Measurements from ENCODE around the gene SLC25A4. TPM values are rescaled to one million over a fixed set of nuclear protein-coding genes. Genes with fewer than 3 reads are reported as not detected.
"Not testable (repeated sequence)": the region's sequence is repeated elsewhere in the genome, so short reads cannot be mapped to it uniquely, and the experiment has no call there.

SLC25A4 gene
- 10 to 100 TPM; 12.8 to 22.8 (median 15.0) TPM for polyA plus RNA-seq (ENCODE audit: insufficient read depth in 1 of 5, insufficient read length in 5 of 5, low replicate concordance in 1 of 5)
- long read RNA-seq, donor 1, full-length matches to known transcripts: 48 of 62 reads
- long read RNA-seq, donor 1, partial matches to known transcripts: 14 of 62 reads
- long read RNA-seq, donor 1, other reads (novel, unspliced or antisense): 0 of 62 reads
- long read RNA-seq, donor 2, full-length matches to known transcripts: 18 of 30 reads
- long read RNA-seq, donor 2, partial matches to known transcripts: 12 of 30 reads
- long read RNA-seq, donor 2, other reads (novel, unspliced or antisense): 0 of 30 reads
- long read RNA-seq, donor 3, full-length matches to known transcripts: 34 of 49 reads
- long read RNA-seq, donor 3, partial matches to known transcripts: 15 of 49 reads
- long read RNA-seq, donor 3, other reads (novel, unspliced or antisense): 0 of 49 reads
- long read RNA-seq, donor 4, full-length matches to known transcripts: 13 of 20 reads
- long read RNA-seq, donor 4, partial matches to known transcripts: 7 of 20 reads
- long read RNA-seq, donor 4, other reads (novel, unspliced or antisense): 0 of 20 reads
- long read RNA-seq, donor 5, full-length matches to known transcripts: 22 of 48 reads
- long read RNA-seq, donor 5, partial matches to known transcripts: 26 of 48 reads
- long read RNA-seq, donor 5, other reads (novel, unspliced or antisense): 0 of 48 reads
- long read RNA-seq, donor 6, full-length matches to known transcripts: 20 of 44 reads
- long read RNA-seq, donor 6, partial matches to known transcripts: 24 of 44 reads
- long read RNA-seq, donor 6, other reads (novel, unspliced or antisense): 0 of 44 reads
- long read RNA-seq, donor 7, full-length matches to known transcripts: 17 of 44 reads
- long read RNA-seq, donor 7, partial matches to known transcripts: 27 of 44 reads
- long read RNA-seq, donor 7, other reads (novel, unspliced or antisense): 0 of 44 reads
- long read RNA-seq, donor 8, full-length matches to known transcripts: 13 of 13 reads
- long read RNA-seq, donor 8, partial matches to known transcripts: 0 of 13 reads
- long read RNA-seq, donor 8, other reads (novel, unspliced or antisense): 0 of 13 reads

- peak; percentile 74 to 83 for DNase-seq
Observed at GRCh38 chr4:185142912-185143600, at the start of gene SLC25A4. Gene SLC25A4 (plus strand): TSS chr4:185143266. CDS start chr4:185143373, 107 bp downstream.

- no peak for DNase-seq
Observed at GRCh38 chr4:185093603-185094002, 49.5 kb upstream of the SLC25A4 start.

- DNase-seq: peak in 1 of 2 donors; percentile 37
Observed at GRCh38 chr4:185096032-185096653, 46.9 kb upstream of the SLC25A4 start.

- no peak for DNase-seq
Observed at GRCh38 chr4:185098474-185098873, 44.6 kb upstream of the SLC25A4 start.

GRCh38 chr4:185099024-185099682 is 43.9 kb upstream of the SLC25A4 start:
- no peak for DNase-seq

- DNase-seq: no peak
Observed at GRCh38 chr4:185099940-185100339, 43.1 kb upstream of the SLC25A4 start.

DNA sequence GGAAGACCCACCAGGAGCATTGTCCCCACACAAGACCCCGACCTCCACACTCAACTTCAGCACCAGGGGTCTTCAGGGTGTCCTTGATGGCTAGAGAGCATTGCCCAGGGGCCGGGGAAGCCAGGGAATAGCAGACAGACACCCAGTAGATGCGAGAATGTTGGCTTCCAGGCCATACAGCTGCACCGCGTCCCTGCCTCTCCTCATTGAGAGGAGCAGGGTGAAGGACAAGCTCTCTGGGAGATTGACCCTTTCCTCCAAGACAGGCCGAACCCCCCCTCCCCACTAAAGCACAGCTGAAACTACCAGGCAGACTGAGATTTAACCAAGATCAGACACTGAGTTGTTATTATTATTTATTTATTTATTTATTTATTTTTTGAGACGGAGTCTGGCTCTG is 42.6 kb upstream of the SLC25A4 start:
- DNase-seq: no peak

DNA sequence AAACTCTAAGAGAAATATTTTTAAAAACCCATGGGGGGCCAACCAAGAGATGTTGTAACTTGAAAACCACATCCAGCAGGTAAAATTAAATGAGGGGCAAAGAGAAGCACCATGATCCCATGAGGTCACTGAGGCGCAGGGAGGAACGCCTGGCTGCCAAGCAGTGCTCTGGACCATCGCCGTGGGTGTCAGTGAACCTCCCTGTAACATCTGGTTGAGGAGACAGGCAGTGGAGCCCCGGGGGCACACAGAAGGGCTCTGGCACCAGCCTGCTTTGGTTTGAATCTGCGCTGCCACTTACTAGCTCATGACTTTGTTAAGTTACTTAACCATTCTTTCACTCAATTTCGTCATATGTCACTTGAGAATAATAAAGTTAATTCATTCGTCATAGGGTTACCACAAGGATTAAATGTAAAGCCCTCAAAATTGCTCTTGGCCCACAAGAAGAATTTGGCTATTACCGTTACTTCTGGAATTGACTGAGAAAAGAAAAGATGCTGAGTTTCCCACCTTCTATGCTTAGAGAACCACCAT is 41.6 kb upstream of the SLC25A4 start:
- no peak for DNase-seq

DNA sequence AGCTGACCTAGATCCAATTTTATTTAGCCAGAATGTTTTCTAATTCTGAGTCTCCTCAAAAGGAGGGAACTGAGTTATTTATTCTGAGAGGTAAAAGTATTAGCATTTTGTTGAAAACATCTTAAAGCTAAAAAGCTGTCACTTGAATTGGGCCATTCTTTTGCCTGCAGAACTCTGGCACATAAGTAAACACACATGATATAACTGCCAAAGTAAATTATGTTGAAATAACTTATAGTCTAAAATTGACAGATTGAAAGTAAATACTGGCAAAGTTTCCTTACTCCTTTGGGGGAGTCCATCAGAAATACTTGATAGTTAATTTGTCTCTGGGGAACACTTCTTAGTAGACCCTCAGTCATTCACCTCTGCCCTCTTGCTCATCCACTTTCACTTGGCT is 38.3 kb upstream of the SLC25A4 start:
- no peak for DNase-seq

DNA sequence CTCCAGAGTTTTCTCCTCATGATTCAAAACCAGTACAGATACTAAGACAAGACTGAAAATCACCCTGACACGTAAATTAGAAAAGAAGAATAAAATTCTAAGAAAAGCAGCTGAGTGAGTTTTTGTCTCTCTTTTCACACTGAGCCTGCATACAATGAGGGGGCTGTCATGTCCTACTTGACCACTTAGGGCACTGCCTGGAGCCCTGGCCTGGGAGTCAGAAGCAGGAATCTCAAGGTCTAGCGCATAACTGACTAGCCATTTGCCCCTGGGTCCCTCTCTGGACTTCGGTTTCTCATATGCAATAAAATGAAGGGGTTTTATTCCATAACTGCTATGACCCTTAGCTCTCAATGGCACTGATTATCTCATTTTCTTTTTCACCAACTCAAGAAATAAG is 36.7 kb upstream of the SLC25A4 start:
- no peak for DNase-seq

DNA sequence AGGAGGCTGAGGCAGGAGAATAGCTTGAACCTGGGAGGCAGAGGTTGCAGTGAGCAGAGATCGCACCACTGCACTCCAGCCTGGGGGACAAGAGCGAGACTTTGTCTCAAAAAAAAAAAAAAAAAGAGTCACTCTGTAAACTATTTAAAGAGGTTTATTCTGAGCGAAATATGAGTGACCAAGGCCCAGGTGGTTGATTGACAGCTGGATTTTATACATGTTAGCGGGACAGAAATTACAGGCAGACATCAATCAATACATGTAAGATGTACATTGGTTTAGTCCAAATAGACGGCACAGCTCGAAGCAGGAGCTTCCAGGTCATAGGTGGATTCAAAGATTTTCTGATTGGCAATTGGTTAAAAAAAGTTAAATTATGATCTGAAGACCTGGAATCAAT is 35.5 kb upstream of the SLC25A4 start:
- not testable (repeated sequence) for DNase-seq

DNA sequence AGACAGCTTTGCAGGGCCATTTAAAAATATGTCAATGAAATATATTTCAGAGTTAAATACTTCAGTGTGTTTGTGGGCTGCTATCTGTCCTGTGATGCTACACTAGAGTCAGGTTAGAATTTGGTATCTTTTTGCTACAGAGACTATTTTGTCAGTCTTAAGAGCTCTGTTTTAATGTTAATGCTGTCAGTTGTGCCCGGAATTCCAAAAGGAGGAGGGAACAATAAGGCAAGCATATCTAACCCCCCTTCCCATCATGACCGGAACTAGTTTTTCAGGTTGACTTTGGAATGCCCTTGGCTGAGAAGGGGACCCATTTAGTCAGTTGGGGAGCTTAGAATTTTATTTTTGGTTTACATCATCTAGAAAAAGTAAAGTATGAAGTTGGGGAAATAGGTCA is 34.9 kb upstream of the SLC25A4 start:
- DNase-seq: no peak

DNA sequence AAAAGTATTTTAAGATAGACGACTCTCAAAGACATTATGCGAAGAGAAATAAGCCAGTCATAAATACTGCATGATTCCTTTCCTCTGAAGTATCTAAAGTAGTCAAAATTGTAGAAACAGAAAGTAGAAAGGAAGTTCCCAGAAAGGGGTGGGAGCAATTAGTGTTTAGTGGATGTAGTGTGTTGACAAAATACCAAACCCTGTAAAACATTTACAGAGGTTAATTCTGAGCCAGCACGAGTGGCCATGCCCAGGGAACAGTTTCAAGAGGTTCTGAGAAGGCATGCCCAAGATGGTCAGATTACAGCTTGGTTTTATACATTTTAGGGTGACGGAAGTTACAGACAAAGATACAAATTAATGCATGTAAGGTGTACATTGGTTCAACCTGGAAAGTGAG is 34.4 kb upstream of the SLC25A4 start:
- no peak for DNase-seq

GRCh38 chr4:185109736-185110135 is 33.3 kb upstream of the SLC25A4 start:
- no peak for DNase-seq

GRCh38 chr4:185110375-185110823 is 32.7 kb upstream of the SLC25A4 start:
- no peak for DNase-seq

- DNase-seq: no peak
Observed at GRCh38 chr4:185112104-185112503, 31.0 kb upstream of the SLC25A4 start.

DNA sequence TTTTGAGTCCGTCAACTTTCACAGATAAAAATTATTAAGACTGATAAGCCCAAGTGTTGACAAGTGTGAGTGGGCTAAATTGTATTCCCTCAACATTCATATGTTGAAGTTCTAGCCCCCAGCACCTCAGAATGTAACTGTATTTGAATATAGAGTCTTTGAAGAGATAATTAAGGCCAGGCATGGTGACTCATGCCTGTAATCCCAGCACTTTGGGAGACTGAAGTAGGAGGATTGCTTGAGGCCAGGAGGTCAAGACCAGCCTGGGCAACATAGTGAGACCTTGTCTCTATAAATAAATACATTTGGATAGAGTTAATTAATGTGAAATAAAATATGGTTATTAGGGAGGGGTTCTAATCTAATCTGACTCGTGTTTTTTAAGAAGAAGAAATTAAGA is 29.7 kb upstream of the SLC25A4 start:
- no peak for DNase-seq

- peak; percentile 84 to 86 for DNase-seq
Observed at GRCh38 chr4:185115827-185116232, 27.2 kb upstream of the SLC25A4 start.

DNA sequence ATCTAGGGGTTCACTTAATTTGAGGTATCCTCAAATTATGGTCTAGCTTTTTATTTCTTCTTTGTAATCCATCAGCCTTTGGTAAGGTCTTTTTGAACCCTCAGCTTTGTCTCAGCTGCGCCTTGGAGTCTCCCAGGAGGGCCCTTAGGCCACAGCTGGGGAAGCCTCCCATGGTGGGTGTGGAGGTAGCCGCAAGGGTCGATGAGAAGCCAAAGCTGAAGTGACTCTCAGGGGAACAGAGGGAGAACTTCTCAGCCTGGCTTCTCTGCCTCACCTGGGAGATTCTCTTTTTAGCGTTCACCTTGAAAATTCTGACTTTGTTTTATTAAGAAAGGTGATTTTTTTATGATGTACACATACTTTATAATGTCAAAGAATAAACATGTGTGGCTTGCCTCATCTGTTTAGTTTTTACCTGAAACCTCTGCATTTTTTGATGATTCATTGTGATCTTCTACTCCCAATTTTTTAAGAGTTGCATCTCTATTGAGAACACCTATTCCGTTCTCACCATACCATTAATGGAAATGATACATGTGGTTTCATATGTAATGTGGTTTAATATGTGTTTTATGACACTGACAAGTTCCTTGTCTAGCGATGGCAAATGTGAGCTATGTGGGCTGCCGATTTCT is 25.6 kb upstream of the SLC25A4 start:
- DNase-seq: no peak

DNA sequence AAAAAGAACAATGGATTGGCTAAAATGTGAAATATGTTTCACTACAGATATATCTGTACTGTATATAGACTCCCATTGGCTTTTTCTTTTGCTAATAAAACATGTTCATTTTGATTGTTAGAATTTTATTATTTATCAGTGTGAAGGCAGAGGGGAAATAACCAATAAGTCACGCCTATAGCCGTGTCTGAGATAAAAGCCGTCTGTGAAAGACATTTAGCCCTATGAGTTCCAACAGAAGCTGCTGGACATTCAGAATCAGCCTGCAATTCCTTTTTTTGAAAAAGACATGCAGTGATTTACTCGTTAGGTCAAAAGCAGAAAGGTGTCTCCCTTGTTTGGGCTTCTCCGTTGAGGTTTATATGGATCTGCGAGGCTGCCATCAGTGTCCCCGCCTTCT is 24.2 kb upstream of the SLC25A4 start:
- DNase-seq: no peak
